Measurements from ENCODE around the gene PRDM12.

Gene PRDM12

DNA sequence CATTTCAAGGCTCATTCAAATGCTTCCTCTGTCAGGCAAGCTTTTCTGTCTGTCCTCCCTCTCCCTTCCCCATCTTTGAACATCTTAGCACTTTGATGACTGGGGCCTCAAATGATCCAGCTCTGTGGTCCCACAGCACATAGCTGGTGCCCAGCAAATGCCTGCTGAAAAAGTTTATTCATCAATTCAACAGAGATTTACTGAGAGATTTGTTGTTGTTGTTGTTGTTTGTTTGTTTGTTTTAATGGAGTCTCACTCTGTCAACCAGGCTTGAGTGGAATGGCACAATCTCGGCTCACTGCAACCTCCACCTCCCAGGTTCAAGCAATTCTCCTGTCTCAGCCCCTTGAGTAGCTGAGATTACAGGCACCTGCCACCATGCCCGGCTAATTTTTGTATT is 23.2 kb downstream of the PRDM12 start:
- POLR2A ChIA-PET (ENCODE audit: low non-redundant PET) = no interaction called here

DNA sequence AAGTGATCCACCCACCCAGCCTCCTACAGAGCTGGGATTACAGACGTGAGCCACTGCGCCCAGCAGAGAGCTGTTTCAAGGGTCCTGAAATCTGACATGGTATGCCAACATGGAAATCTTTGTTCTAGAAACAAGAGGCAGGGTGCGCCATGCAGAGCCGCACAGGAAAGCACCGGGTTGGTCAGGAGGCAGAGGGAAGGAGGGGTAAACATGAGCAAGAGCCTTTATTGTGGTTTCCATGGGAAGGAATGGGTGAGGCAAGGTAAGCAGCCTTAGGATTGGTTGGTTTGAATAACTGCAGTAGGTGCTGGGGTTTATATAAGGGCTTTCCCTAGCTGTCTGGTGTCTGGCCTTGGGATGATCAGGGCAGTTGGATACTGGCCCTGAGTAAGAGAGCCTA is 23.7 kb downstream of the PRDM12 start:
- H3K27ac ChIP-seq = no peak overlapping the region
- DNase-seq (ENCODE audit: low spot score) = no peak
- TF ChIP-seq, protein P1, sequence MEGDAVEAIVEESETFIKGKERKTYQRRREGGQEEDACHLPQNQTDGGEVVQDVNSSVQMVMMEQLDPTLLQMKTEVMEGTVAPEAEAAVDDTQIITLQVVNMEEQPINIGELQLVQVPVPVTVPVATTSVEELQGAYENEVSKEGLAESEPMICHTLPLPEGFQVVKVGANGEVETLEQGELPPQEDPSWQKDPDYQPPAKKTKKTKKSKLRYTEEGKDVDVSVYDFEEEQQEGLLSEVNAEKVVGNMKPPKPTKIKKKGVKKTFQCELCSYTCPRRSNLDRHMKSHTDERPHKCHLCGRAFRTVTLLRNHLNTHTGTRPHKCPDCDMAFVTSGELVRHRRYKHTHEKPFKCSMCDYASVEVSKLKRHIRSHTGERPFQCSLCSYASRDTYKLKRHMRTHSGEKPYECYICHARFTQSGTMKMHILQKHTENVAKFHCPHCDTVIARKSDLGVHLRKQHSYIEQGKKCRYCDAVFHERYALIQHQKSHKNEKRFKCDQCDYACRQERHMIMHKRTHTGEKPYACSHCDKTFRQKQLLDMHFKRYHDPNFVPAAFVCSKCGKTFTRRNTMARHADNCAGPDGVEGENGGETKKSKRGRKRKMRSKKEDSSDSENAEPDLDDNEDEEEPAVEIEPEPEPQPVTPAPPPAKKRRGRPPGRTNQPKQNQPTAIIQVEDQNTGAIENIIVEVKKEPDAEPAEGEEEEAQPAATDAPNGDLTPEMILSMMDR (conservative IDR thresholded peaks at IDR 0.05; ENCODE audit: low read depth) = no peak
- ChIA-PET CTCF (interaction anchor here (0.6 kb wide), 1 partner anchor 19 kb away, joined by 3 read pairs; no protein-coding TSS in a partner anchor), POLR2A (ENCODE audit: low non-redundant PET) (interaction anchor here (0.6 kb wide), 1 partner anchor 251 kb away, joined by 5 read pairs; no protein-coding TSS in a partner anchor)

More for the DNA sequence above, 23.2 kb downstream of the PRDM12 start:
- TF ChIP-seq, protein P1 (conservative IDR thresholded peaks at IDR 0.05; ENCODE audit: low read depth) = no peak
- CTCF ChIA-PET = interaction anchor here (0.6 kb wide), 1 partner anchor 19 kb away, joined by 3 read pairs; no protein-coding TSS in a partner anchor
- DNase-seq (ENCODE audit: low spot score) = no peak
- H3K27ac ChIP-seq = no peak overlapping the region

DNA sequence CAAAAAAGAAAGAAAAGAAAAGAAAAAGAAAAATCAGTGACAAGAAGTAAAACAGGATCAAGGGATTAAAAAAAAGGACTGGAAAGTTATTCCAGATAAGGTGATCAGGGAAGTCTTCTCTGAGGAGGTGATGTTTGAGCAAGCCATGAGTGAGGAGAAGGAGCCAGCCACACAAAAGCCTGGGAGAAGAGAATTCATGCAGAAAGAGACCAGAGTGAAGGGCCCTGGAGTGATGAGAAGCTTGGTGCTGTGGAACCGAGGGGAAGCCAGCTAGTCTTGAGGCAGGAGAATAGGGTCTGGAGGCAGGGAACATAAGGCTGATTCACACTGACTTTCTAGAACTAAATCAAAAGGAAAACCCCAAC is 25.2 kb downstream of the PRDM12 start:
- ChIA-PET POLR2A (ENCODE audit: low non-redundant PET) (interaction anchor here (0.7 kb wide), 1 partner anchor 22 kb away, joined by 7 read pairs; no protein-coding TSS in a partner anchor), CTCF (interaction anchor here (0.6 to 2.0 kb wide), 4 partner anchors 10 to 875 kb away, joined by 3 to 7 read pairs (median 4); no protein-coding TSS in a partner anchor)
- peak overlapping the region; percentile 78 for H3K27ac ChIP-seq
- TF ChIP-seq, protein P1 (conservative IDR thresholded peaks at IDR 0.05; ENCODE audit: low read depth) = no peak
- DNase-seq (ENCODE audit: low spot score) = no peak

DNA sequence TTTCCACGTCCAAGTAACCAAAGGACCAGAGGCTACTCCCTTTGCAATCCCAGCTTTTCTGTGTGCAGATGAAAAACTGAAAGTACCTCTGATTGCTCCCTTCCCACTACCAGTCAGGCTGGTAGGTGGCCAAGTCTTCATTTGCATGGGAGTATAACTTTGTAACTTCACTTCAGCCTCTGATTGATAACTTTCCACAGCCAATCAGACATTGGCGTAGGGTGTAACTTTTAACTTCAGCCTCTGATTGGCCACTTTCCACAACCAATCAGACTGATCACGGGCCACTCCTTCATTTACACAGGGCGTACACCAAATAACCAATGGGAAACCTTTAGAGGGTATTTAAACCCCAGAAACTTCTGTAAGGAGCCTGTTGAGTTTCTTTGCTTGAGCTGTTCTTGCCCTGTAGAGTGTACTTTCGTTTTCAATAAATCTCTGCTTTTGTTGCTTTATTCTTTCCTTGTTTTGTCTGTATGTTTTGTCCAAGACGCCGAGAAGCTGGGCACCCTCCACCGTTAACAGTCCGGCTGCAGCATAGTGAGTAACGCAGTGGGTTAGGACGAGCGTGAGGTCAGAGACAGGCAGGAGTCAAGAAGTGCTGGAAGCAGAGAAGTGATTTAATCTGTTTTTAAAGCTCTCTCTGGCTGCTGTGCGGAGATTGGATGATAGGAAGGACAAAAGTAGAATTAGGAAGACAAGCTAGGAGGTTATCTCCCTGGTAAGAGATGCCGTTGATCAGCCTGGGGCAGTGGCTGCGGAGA is 25.7 kb downstream of the PRDM12 start:
- POLR2A ChIA-PET (ENCODE audit: low non-redundant PET) = interaction anchor here (0.6 kb wide), 2 partner anchors 365 to 564 kb away, joined by 3 to 8 read pairs; no protein-coding TSS in a partner anchor
- CTCF ChIA-PET = interaction anchor here (0.6 to 2.0 kb wide), 5 partner anchors 11 to 876 kb away, joined by 3 to 7 read pairs (median 3); no protein-coding TSS in a partner anchor
- TF ChIP-seq, protein P1 (conservative IDR thresholded peaks at IDR 0.05; ENCODE audit: low read depth) = no peak
- DNase-seq (ENCODE audit: low spot score) = peak; percentile 99
- H3K27ac ChIP-seq = peak overlapping the region; percentile 78

DNA sequence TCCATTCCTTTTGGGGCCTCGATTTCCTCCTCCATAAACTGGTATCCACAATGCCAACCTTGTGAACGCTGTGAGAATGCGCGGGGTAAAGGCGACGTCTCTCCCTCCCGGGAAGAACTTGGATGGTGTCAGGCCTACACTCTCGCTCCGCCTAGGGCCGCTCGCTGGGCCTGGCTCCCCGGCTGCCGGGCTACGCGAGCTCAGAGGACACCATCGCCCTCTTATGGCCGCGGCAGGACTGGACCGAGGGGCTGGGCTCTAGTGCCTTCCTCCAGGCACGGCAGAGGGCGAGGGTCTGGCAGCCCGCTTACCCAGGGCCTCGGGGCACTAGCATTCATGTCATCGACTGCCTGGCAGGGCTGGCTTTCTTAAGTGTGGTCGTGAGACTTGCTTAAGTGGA is 27.9 kb downstream of the PRDM12 start:
- TF ChIP-seq, protein P1 (conservative IDR thresholded peaks at IDR 0.05; ENCODE audit: low read depth) = no peak
- no peak for DNase-seq (ENCODE audit: low spot score)
- ChIA-PET CTCF (interaction anchor here (0.5 to 1.8 kb wide), 2 partner anchors 8 to 440 kb away, joined by 3 to 6 read pairs; no protein-coding TSS in a partner anchor), POLR2A (ENCODE audit: low non-redundant PET) (interaction anchor here (0.7 kb wide), 1 partner anchor 107 kb away, joined by 5 read pairs; no protein-coding TSS in a partner anchor)
- peak overlapping the region; percentile 72; the same call in 1 of the 2 replicates for H3K27ac ChIP-seq

DNA sequence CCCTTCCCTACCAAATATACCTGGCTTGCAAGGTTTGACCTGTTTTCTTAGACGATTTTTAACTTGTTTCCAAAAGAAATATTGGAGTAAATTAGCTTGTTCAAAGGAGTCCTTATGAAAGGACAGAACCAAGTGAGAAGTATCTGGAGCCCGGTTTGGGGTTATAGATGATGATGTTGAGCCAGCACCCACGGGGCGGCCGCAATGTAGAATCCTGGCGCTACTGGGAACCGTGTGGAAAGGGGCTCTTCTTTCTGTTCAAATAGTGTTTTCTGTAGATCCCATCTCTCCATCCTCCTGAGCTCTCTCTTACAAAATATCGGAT is 28.7 kb downstream of the PRDM12 start:
- no peak for DNase-seq (ENCODE audit: low spot score)
- H3K27ac ChIP-seq = peak overlapping the region; percentile 72
- ChIA-PET CTCF (interaction anchor here (0.5 to 1.8 kb wide), 5 partner anchors 8 to 439 kb away, joined by 3 to 19 read pairs (median 4); no protein-coding TSS in a partner anchor), POLR2A (ENCODE audit: low non-redundant PET) (interaction anchor here (0.5 kb wide), 1 partner anchor 183 kb away, joined by 6 read pairs; no protein-coding TSS in a partner anchor)
- TF ChIP-seq, protein P1 (conservative IDR thresholded peaks at IDR 0.05; ENCODE audit: low read depth) = no peak
